ENCODE measurements around the gene PPP1R9A. TPM values are rescaled to one million over a fixed set of nuclear protein-coding genes. Genes with fewer than 3 reads are reported as not detected.

PPP1R9A gene
- total RNA-seq, 4 donors from 2014 or later, result 21.0 to 48.4 (median 31.6) TPM

DNA sequence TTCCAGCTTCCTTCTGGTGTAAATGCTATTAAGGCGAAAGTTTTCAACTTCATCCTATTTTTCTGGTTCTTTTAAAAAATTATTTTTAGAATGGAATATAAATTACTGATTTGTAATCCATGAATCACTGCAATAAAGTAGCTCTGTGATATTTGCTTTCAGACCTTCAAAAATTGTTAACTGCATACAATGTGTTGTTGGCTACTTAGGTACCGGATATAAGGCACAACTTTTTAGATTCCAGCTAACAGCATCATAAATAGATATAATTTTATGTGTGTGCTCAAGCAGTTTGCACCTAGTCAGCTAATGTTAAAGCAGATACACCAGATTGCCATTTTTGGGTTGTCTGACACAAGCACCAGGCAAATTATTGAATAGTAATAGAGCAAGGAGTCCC is 358.2 kb downstream of the PPP1R9A start:
- no peak for TF ChIP-seq CTCF (IDR thresholded peaks at IDR 0.05)
- TF ChIP-seq POLR2A (IDR thresholded peaks at IDR 0.05), result no peak
- no peak for TF ChIP-seq POLR2AphosphoS5 (IDR thresholded peaks at IDR 0.05)
- no peak for TF ChIP-seq EP300 (IDR thresholded peaks at IDR 0.05)
- no peak for ATAC-seq
- H3K36me3 ChIP-seq, result peaks cover 0 to 18% of the 10 kb centered on the region in 2 donors
- H3K4me1 ChIP-seq, result no peaks in the 10 kb centered on the region
- H3K27me3 ChIP-seq, result no peaks in the 10 kb centered on the region
- no peaks in the 10 kb centered on the region for H3K9me3 ChIP-seq
- H3K27ac ChIP-seq, result no peak overlapping the region
- H3K4me3 ChIP-seq, result no peak overlapping the region
- 93 to 100% methylated on average over 2 of the region's 2 CpGs for WGBS, 2 donors (ENCODE audit: low coverage in 1 of 2)

- TF ChIP-seq EP300 (IDR thresholded peaks at IDR 0.05), result no peak
- no peak for TF ChIP-seq POLR2A (IDR thresholded peaks at IDR 0.05)
- TF ChIP-seq POLR2AphosphoS5 (IDR thresholded peaks at IDR 0.05), result no peak
- no peak for TF ChIP-seq CTCF (IDR thresholded peaks at IDR 0.05)
- H3K4me3 ChIP-seq, result no peak overlapping the region
- ATAC-seq, result no peak
- no peaks in the 10 kb centered on the region for H3K4me1 ChIP-seq
- peaks cover 0 to 18% of the 10 kb centered on the region in 2 donors for H3K36me3 ChIP-seq
- no peaks in the 10 kb centered on the region for H3K27me3 ChIP-seq
- WGBS, 2 donors (ENCODE audit: low coverage in 1 of 2), result 88 to 100% methylated on average over 1 to 2 of the region's 2 CpGs
- no peak overlapping the region for H3K27ac ChIP-seq
- no peaks in the 10 kb centered on the region for H3K9me3 ChIP-seq
Observed at GRCh38 chr7:95267754-95268153, 360.4 kb downstream of the PPP1R9A start.

DNA sequence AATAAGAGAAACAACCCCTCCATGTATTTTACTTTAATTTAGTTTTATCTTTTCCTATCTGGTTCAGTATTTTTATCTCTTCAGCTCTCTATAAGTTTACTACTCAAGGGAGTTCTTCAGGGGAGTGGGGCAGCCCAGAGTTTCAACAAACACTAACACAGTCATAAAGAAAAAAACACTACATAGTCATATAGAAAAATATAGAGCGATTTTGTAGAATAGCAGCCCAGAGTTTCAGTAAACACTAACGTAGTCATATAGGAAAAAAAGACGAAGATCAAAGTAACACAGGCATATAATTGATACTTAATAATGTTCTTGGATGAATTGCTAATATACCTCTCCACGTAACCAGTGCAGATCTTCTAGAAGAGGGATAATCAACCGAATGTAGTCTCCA is 362.2 kb downstream of the PPP1R9A start:
- Histone ChIP-seq H3K27me3 (no peaks in the 10 kb centered on the region), H3K4me1 (no peaks in the 10 kb centered on the region), H3K27ac (no peak overlapping the region), H3K36me3 (peaks cover 0 to 35% of the 10 kb centered on the region in 2 donors), H3K4me3 (no peak overlapping the region), H3K9me3 (no peaks in the 10 kb centered on the region)
- no peak for TF ChIP-seq EP300 (IDR thresholded peaks at IDR 0.05)
- no peak for TF ChIP-seq POLR2AphosphoS5 (IDR thresholded peaks at IDR 0.05)
- 89 to 98% methylated on average over 5 of the region's 5 CpGs for WGBS, 2 donors (ENCODE audit: low coverage in 1 of 2)
- ATAC-seq, result no peak

- Histone ChIP-seq H3K27me3 (no peaks in the 10 kb centered on the region), H3K36me3 (peaks cover 0 to 51% of the 10 kb centered on the region in 2 donors), H3K4me3 (no peak overlapping the region), H3K27ac (no peak overlapping the region), H3K4me1 (no peaks in the 10 kb centered on the region), H3K9me3 (no peaks in the 10 kb centered on the region)
- WGBS, 2 donors (ENCODE audit: low coverage in 1 of 2), result 60% methylated on average over 2 of the region's 2 CpGs
- ATAC-seq, result no peak
- no peak for TF ChIP-seq CTCF (IDR thresholded peaks at IDR 0.05)
Observed at GRCh38 chr7:95276114-95276513, 368.7 kb downstream of the PPP1R9A start.

GRCh38 chr7:95279417-95279816 is 372.0 kb downstream of the PPP1R9A start:
- 69% methylated on average over 2 of the region's 2 CpGs for WGBS, 2 donors (ENCODE audit: low coverage in 1 of 2)
- Histone ChIP-seq H3K4me3 (no peak overlapping the region), H3K4me1 (no peaks in the 10 kb centered on the region), H3K9me3 (no peaks in the 10 kb centered on the region), H3K36me3 (peaks cover 0 to 47% of the 10 kb centered on the region in 2 donors), H3K27ac (no peak overlapping the region), H3K27me3 (no peaks in the 10 kb centered on the region)
- TF ChIP-seq EP300 (IDR thresholded peaks at IDR 0.05), result no peak
- no peak for TF ChIP-seq POLR2A (IDR thresholded peaks at IDR 0.05)
- TF ChIP-seq CTCF (IDR thresholded peaks at IDR 0.05), result no peak
- TF ChIP-seq POLR2AphosphoS5 (IDR thresholded peaks at IDR 0.05), result no peak
- no peak for ATAC-seq

Data from gastroesophageal sphincter (tissue), 4 donors.